K562 (cell line): ENCODE data around the gene OR4X1. TPM values are rescaled to one million over a fixed set of nuclear protein-coding genes. Genes with fewer than 3 reads are reported as not detected.
A peak's percentile ranks its signal among the peaks of the same experiment; 100 is the strongest.
"Not testable (repeated sequence)": the region's sequence is repeated elsewhere in the genome, so short reads cannot be mapped to it uniquely, and the experiment has no call there.

Experiments
- ATAC-seq: fragments of 200-7000 bp; cut with Tn5 transposase; 3 replicates; pipeline ENCODE4 v1.9.1; 2020; ENCODE audit warnings: moderate library complexity
- BruUV-seq: library from RNA; stranded (reverse); fragments of 400-500 nt; replicated peaks from 2 replicates; lab custom pipeline; 2021; lab: Mats Ljungman, UMichigan
- CTCF ChIA-PET: fragments of 300-600 bp; formaldehyde crosslinking; extraction: SDS; loops from one replicate; lab custom pipeline; 2021; ENCODE audit warnings: low intra/inter-chr PET ratio; lab: Yijun Ruan, JAX
- POLR2A ChIA-PET: fragments of 300-600, 350-650 bp; sonication (Branson Sonifier 250); formaldehyde crosslinking; extraction: SDS; loops from one replicate; lab custom pipeline; 2021; ENCODE audit warnings: antibody characterized with exemption, inconsistent platforms; lab: Yijun Ruan, JAX
- DNase-seq, 4 experiments: peaks; one replicate each; pipeline versions ENCODE4 v3.0.0 to v3.0.0-alpha.2; 2011 to 2018; ENCODE audit warnings: low spot score in 3 of 4, mixed read lengths in 3 of 4; ENCODE audit errors: extremely low read depth in 1 of 4
- FAIRE-seq: peaks from 2 replicates; lab custom pipeline; 2011; peaks lifted over from hg19 to GRCh38; lab: Jason Lieb, UNC
- H2AFZ ChIP-seq: 2 replicates; pipeline ENCODE4 v1.6.0; 2011; ENCODE audit warnings: low read depth, low read length, control low read depth, inconsistent platforms
- H3K27ac ChIP-seq: fragments of 200-600 bp; 3 replicates; pipeline ENCODE4 v1.8.0; 2011; ENCODE audit warnings: low read depth, mild to moderate bottlenecking, control low read depth, inconsistent platforms, low read length, moderate library complexity, mixed read lengths; ENCODE audit errors: extremely low read depth
- H3K27me3 ChIP-seq, 2 experiments: fragments of 300-600 bp in 1 of 2; 2 replicates in 1 of 2; 3 replicates in 1 of 2; pipeline versions ENCODE4 v1.6.0 to v1.8.0; 2011; ENCODE audit warnings: inconsistent platforms in 2 of 2, low read length in 2 of 2, mild to moderate bottlenecking in 1 of 2, mixed read lengths in 1 of 2, moderate library complexity in 1 of 2; ENCODE audit not compliant: control insufficient read depth in 2 of 2, insufficient read depth in 2 of 2
- H3K36me3 ChIP-seq: fragments of 300-600 bp; 3 replicates; pipeline ENCODE4 v1.8.0; 2011; ENCODE audit warnings: mild to moderate bottlenecking, low read length, inconsistent platforms; ENCODE audit not compliant: control insufficient read depth, insufficient read depth
- H3K4me1 ChIP-seq, 2 experiments: fragments of 200-600 bp in 1 of 2; replicated peaks in 1 of 2; 2 replicates in 1 of 2; 3 replicates in 1 of 2; pipeline versions ENCODE4 v1.5.1 to v1.8.0; 2011; ENCODE audit warnings: inconsistent platforms in 2 of 2, low read length in 2 of 2, mild to moderate bottlenecking in 1 of 2, mixed read lengths in 1 of 2, moderate library complexity in 1 of 2; ENCODE audit not compliant: control insufficient read depth in 2 of 2, insufficient read depth in 2 of 2
- H3K4me2 ChIP-seq: 2 replicates; pipeline ENCODE4 v1.6.1; 2011; ENCODE audit warnings: low read length, control low read depth, inconsistent platforms, mixed read lengths; ENCODE audit not compliant: insufficient read depth
- H3K4me3 ChIP-seq: fragments of 200-600 bp; sonication (generic), shearing (Covaris generic); 2 replicates; pipeline ENCODE4 v1.5.1; 2016; ENCODE audit warnings: control low read depth, inconsistent platforms
- H3K79me2 ChIP-seq: fragments of 200-600 bp; 3 replicates; pipeline ENCODE4 v1.8.0; 2011; ENCODE audit warnings: low read length, inconsistent platforms; ENCODE audit not compliant: control insufficient read depth, insufficient read depth
- H3K9ac ChIP-seq, 2 experiments: 2 replicates each; pipeline versions ENCODE4 v1.6.0 to v1.6.1; 2011; ENCODE audit warnings: low read depth in 2 of 2, low read length in 2 of 2, control low read depth in 1 of 2, inconsistent platforms in 1 of 2, mild to moderate bottlenecking in 1 of 2, mixed read lengths in 1 of 2; ENCODE audit not compliant: insufficient read depth in 1 of 2
- H3K9me1 ChIP-seq: one replicate; pipeline ENCODE4 v1.6.0; 2011; ENCODE audit warnings: inconsistent platforms, mild to moderate bottlenecking, low read length, moderate library complexity; ENCODE audit not compliant: control insufficient read depth, insufficient read depth
- H3K9me3 ChIP-seq: replicated peaks from 2 replicates; pipeline ENCODE4 v1.5.1; 2011; ENCODE audit warnings: low read depth, low read length, inconsistent platforms; ENCODE audit not compliant: control insufficient read depth, insufficient read depth
- H4K20me1 ChIP-seq: replicated peaks from 2 replicates; pipeline ENCODE4 v1.6.1; 2011; ENCODE audit warnings: low read length, inconsistent platforms, mixed read lengths; ENCODE audit not compliant: control insufficient read depth, insufficient read depth
- ZNF146 ChIP-seq: IDR thresholded peaks from one replicate; pipeline ENCODE4 v1.6.1; 2018; ENCODE audit warnings: missing compliant biosample characterization; ENCODE audit not compliant: unreplicated experiment
- WGBS: fragments of 100-300 bp; shearing (Covaris generic); methylation state at CpG from one replicate; pipeline ENCODE4 v1.1.6; 2016; ENCODE audit warnings: low coverage, mixed read lengths; ENCODE audit not compliant: insufficient coverage; ENCODE audit errors: missing lambda C conversion rate; 5-methylcytosine and 5-hydroxymethylcytosine counted together
- in situ Hi-C: fragments of 300-500 bp; cut with MboI; formaldehyde crosslinking; loops from 4 replicates; pipeline ENCODE4 v1.15.0; 2018; ENCODE audit warnings: inconsistent platforms, mixed read lengths
- intact Hi-C: fragments of 100-400 bp; cut with micrococcal nuclease; formaldehyde crosslinking; loops from 2 replicates; pipeline ENCODE4 v1.14.2; 2022
- polyA plus RNA-seq, 8 experiments: library from polyadenylated mRNA; depleted of rRNA in 4 of 8; stranded (reverse) in 5 of 8; unstranded in 3 of 8; fragments of >200 nt; fragmentation: Nextera tagmentation in 2 of 8; fragmentation: Illumina TruSeq in 1 of 8; extraction: Ambion mirVana in 2 of 8; extraction: Trizol in 1 of 8; gene quantifications; 2 replicates each; pipeline versions ENCODE4 v1.2.1 to v1.2.3, GENCODE V29; 2011 to 2014; ENCODE audit warnings: inconsistent platforms in 1 of 8, missing spikeins in 1 of 8
- total RNA-seq, 7 experiments: library from RNA; depleted of rRNA in 6 of 7; stranded (reverse); fragments of >200 nt in 6 of 7; fragmentation: Illumina TruSeq in 2 of 7; extraction: Trizol in 2 of 7; gene quantifications; 2 replicates each; pipeline versions ENCODE4 v1.2.1 to v1.2.3, GENCODE V29; 2011 to 2021; ENCODE audit warnings: low replicate concordance in 1 of 7

Gene OR4X1
- total and polyA plus RNA-seq, 9 of the 15 experiments (the other 6 are each of a cell fraction or from before 2014, with no cell fraction given): not detected

GRCh38 chr11:48313590-48313989, 49.9 kb downstream of the OR4X1 start:
- H3K4me2 ChIP-seq, H3K27ac ChIP-seq, POLR2A ChIA-PET, intact Hi-C loops, H3K79me2 ChIP-seq, H3K9me3 ChIP-seq, H3K9me1 ChIP-seq, H3K36me3 ChIP-seq, BruUV-seq, ATAC-seq, H3K27me3 ChIP-seq, in situ Hi-C loops, H3K4me3 ChIP-seq, H3K9ac ChIP-seq, H2AFZ ChIP-seq, DNase-seq, H3K4me1 ChIP-seq, FAIRE-seq, CTCF ChIA-PET, H4K20me1 ChIP-seq: not testable (repeated sequence)
- 0% methylated on average over 2 of the region's 2 CpGs for WGBS
- peak; percentile 77 for TF ChIP-seq ZNF146

Other genes starting within 250 kb of the OR4X1 start
- not detected in 2 replicates for gene OR4B1, start 47.1 kb upstream of the OR4X1 start, total RNA-seq (2014; rRNA removed)
- gene OR4B1, start 47.1 kb upstream of the OR4X1 start, total RNA-seq (2014; rRNA removed; fragmentation: Illumina TruSeq; extraction: Trizol): not detected in 2 replicates
- gene OR4B1, start 47.1 kb upstream of the OR4X1 start, total RNA-seq (2015; rRNA removed; fragmentation: Illumina TruSeq; extraction: Trizol): not detected in 2 replicates
- not detected in 2 replicates for gene OR4B1, start 47.1 kb upstream of the OR4X1 start, total RNA-seq (2021)
- not detected in 2 replicates for gene OR4B1, start 47.1 kb upstream of the OR4X1 start, polyA plus RNA-seq (2011; rRNA removed)
- gene OR4B1, start 47.1 kb upstream of the OR4X1 start, polyA plus RNA-seq (2014; fragmentation: Illumina TruSeq; extraction: Trizol): not detected in 2 replicates
- gene OR4B1, start 47.1 kb upstream of the OR4X1 start, polyA plus RNA-seq (2014; fragmentation: Nextera tagmentation; extraction: Ambion mirVana): not detected
- not detected in 2 replicates for gene OR4B1, start 47.1 kb upstream of the OR4X1 start, polyA plus RNA-seq (2014; rRNA removed)
- not detected in 2 replicates for gene OR4X2, start 18.8 kb upstream of the OR4X1 start, total RNA-seq (2014; rRNA removed)
- not detected in 2 replicates for gene OR4X2, start 18.8 kb upstream of the OR4X1 start, total RNA-seq (2014; rRNA removed; fragmentation: Illumina TruSeq; extraction: Trizol)
- not detected in 2 replicates for gene OR4X2, start 18.8 kb upstream of the OR4X1 start, total RNA-seq (2015; rRNA removed; fragmentation: Illumina TruSeq; extraction: Trizol)
- not detected in 2 replicates for gene OR4X2, start 18.8 kb upstream of the OR4X1 start, total RNA-seq (2021)
- not detected in 2 replicates for gene OR4X2, start 18.8 kb upstream of the OR4X1 start, polyA plus RNA-seq (2011; rRNA removed)
- gene OR4X2, start 18.8 kb upstream of the OR4X1 start, polyA plus RNA-seq (2014; fragmentation: Illumina TruSeq; extraction: Trizol): not detected in 2 replicates
- gene OR4X2, start 18.8 kb upstream of the OR4X1 start, polyA plus RNA-seq (2014; fragmentation: Nextera tagmentation; extraction: Ambion mirVana): not detected
- gene OR4X2, start 18.8 kb upstream of the OR4X1 start, polyA plus RNA-seq (2014; rRNA removed): not detected in 2 replicates
- gene OR4S1, start 42.4 kb downstream of the OR4X1 start, total RNA-seq (2014; rRNA removed): not detected in 2 replicates
- gene OR4S1, start 42.4 kb downstream of the OR4X1 start, total RNA-seq (2014; rRNA removed; fragmentation: Illumina TruSeq; extraction: Trizol): not detected in 2 replicates
- not detected in 2 replicates for gene OR4S1, start 42.4 kb downstream of the OR4X1 start, total RNA-seq (2015; rRNA removed; fragmentation: Illumina TruSeq; extraction: Trizol)
- not detected in 2 replicates for gene OR4S1, start 42.4 kb downstream of the OR4X1 start, total RNA-seq (2021)
- not detected in 2 replicates for gene OR4S1, start 42.4 kb downstream of the OR4X1 start, polyA plus RNA-seq (2011; rRNA removed)
- gene OR4S1, start 42.4 kb downstream of the OR4X1 start, polyA plus RNA-seq (2014; fragmentation: Illumina TruSeq; extraction: Trizol): not detected in 2 replicates
- gene OR4S1, start 42.4 kb downstream of the OR4X1 start, polyA plus RNA-seq (2014; fragmentation: Nextera tagmentation; extraction: Ambion mirVana): not detected
- not detected in 2 replicates for gene OR4S1, start 42.4 kb downstream of the OR4X1 start, polyA plus RNA-seq (2014; rRNA removed)
- not detected in 2 replicates for gene OR4C3, start 61.1 kb downstream of the OR4X1 start, total RNA-seq (2014; rRNA removed)
- gene OR4C3, start 61.1 kb downstream of the OR4X1 start, total RNA-seq (2014; rRNA removed; fragmentation: Illumina TruSeq; extraction: Trizol): not detected in 2 replicates
- gene OR4C3, start 61.1 kb downstream of the OR4X1 start, total RNA-seq (2015; rRNA removed; fragmentation: Illumina TruSeq; extraction: Trizol): not detected in 2 replicates
- gene OR4C3, start 61.1 kb downstream of the OR4X1 start, total RNA-seq (2021): not detected in 2 replicates
- gene OR4C3, start 61.1 kb downstream of the OR4X1 start, polyA plus RNA-seq (2011; rRNA removed): not detected in 2 replicates
- gene OR4C3, start 61.1 kb downstream of the OR4X1 start, polyA plus RNA-seq (2014; fragmentation: Illumina TruSeq; extraction: Trizol): not detected in 2 replicates
- not detected for gene OR4C3, start 61.1 kb downstream of the OR4X1 start, polyA plus RNA-seq (2014; fragmentation: Nextera tagmentation; extraction: Ambion mirVana)
- gene OR4C3, start 61.1 kb downstream of the OR4X1 start, polyA plus RNA-seq (2014; rRNA removed): not detected in 2 replicates
- not detected in 2 replicates for gene OR4C5, start 102.6 kb downstream of the OR4X1 start, total RNA-seq (2014; rRNA removed)
- not detected in 2 replicates for gene OR4C5, start 102.6 kb downstream of the OR4X1 start, total RNA-seq (2014; rRNA removed; fragmentation: Illumina TruSeq; extraction: Trizol)
- gene OR4C5, start 102.6 kb downstream of the OR4X1 start, total RNA-seq (2015; rRNA removed; fragmentation: Illumina TruSeq; extraction: Trizol): not detected in 2 replicates
- not detected in 2 replicates for gene OR4C5, start 102.6 kb downstream of the OR4X1 start, total RNA-seq (2021)
- not detected in 2 replicates for gene OR4C5, start 102.6 kb downstream of the OR4X1 start, polyA plus RNA-seq (2011; rRNA removed)
- not detected in 2 replicates for gene OR4C5, start 102.6 kb downstream of the OR4X1 start, polyA plus RNA-seq (2014; fragmentation: Illumina TruSeq; extraction: Trizol)
- gene OR4C5, start 102.6 kb downstream of the OR4X1 start, polyA plus RNA-seq (2014; fragmentation: Nextera tagmentation; extraction: Ambion mirVana): not detected
- not detected in 2 replicates for gene OR4C5, start 102.6 kb downstream of the OR4X1 start, polyA plus RNA-seq (2014; rRNA removed)
- not detected in 2 replicates for gene OR4A47, start 224.9 kb downstream of the OR4X1 start, total RNA-seq (2014; rRNA removed)
- gene OR4A47, start 224.9 kb downstream of the OR4X1 start, total RNA-seq (2014; rRNA removed; fragmentation: Illumina TruSeq; extraction: Trizol): not detected in 2 replicates
- gene OR4A47, start 224.9 kb downstream of the OR4X1 start, total RNA-seq (2015; rRNA removed; fragmentation: Illumina TruSeq; extraction: Trizol): not detected in 2 replicates
- gene OR4A47, start 224.9 kb downstream of the OR4X1 start, total RNA-seq (2021): not detected in 2 replicates
- gene OR4A47, start 224.9 kb downstream of the OR4X1 start, polyA plus RNA-seq (2011; rRNA removed): not detected in 2 replicates
- gene OR4A47, start 224.9 kb downstream of the OR4X1 start, polyA plus RNA-seq (2014; fragmentation: Illumina TruSeq; extraction: Trizol): not detected in 2 replicates
- not detected for gene OR4A47, start 224.9 kb downstream of the OR4X1 start, polyA plus RNA-seq (2014; fragmentation: Nextera tagmentation; extraction: Ambion mirVana)
- not detected in 2 replicates for gene OR4A47, start 224.9 kb downstream of the OR4X1 start, polyA plus RNA-seq (2014; rRNA removed)